Astrocyte (in vitro differentiated cells and primary cell): ENCODE data around the gene ACOX2. TPM values are rescaled to one million over a fixed set of nuclear protein-coding genes. Genes with fewer than 3 reads are reported as not detected.

Experiments used
- DNase-seq: peaks from one replicate; pipeline ENCODE4 v3.0.0-alpha.2; 2010; ENCODE audit warnings: low read depth
- FAIRE-seq: peaks from 2 replicates; lab custom pipeline; 2011; peaks lifted over from hg19 to GRCh38; lab: Jason Lieb, UNC
- H2AFZ ChIP-seq: 2 replicates; pipeline ENCODE4 v1.6.0; 2012; ENCODE audit warnings: low read depth, low read length, inconsistent platforms
- H3K27ac ChIP-seq: 2 replicates; pipeline ENCODE4 v1.5.1; 2011; ENCODE audit warnings: low read depth, low read length, inconsistent platforms
- H3K27me3 ChIP-seq: 2 replicates; pipeline ENCODE4 v1.6.0; 2011; ENCODE audit warnings: low read length, inconsistent platforms; ENCODE audit not compliant: insufficient read depth
- H3K36me3 ChIP-seq: 2 replicates; pipeline ENCODE4 v1.5.1; 2011; ENCODE audit warnings: low read length, inconsistent platforms; ENCODE audit not compliant: insufficient read depth
- H3K4me1 ChIP-seq: 2 replicates; pipeline ENCODE4 v1.5.1; 2011; ENCODE audit warnings: low read length, inconsistent platforms; ENCODE audit not compliant: insufficient read depth
- H3K4me2 ChIP-seq: 2 replicates; pipeline ENCODE4 v1.6.0; 2012; ENCODE audit warnings: low read length, inconsistent platforms
- H3K4me3 ChIP-seq: 2 replicates; pipeline ENCODE4 v1.5.1; 2011; ENCODE audit warnings: low read depth, mild to moderate bottlenecking, low read length, inconsistent platforms; ENCODE audit not compliant: insufficient read depth
- H3K79me2 ChIP-seq: 2 replicates; pipeline ENCODE4 v1.6.0; 2012; ENCODE audit warnings: mild to moderate bottlenecking, low read length, inconsistent platforms; ENCODE audit not compliant: insufficient read depth
- H3K9ac ChIP-seq: 2 replicates; pipeline ENCODE4 v1.6.0; 2012; ENCODE audit warnings: mild to moderate bottlenecking, low read length, inconsistent platforms
- H3K9me3 ChIP-seq: 2 replicates; pipeline ENCODE4 v1.5.1; 2012; ENCODE audit warnings: low read depth, mild to moderate bottlenecking, low read length, inconsistent platforms; ENCODE audit not compliant: insufficient read depth
- H4K20me1 ChIP-seq: 2 replicates; pipeline ENCODE4 v1.6.0; 2012; ENCODE audit warnings: low read length, inconsistent platforms; ENCODE audit not compliant: insufficient read depth
- H3K27ac Mint-ChIP-seq: one replicate; pipeline ENCODE4 v1.8.0; 2021; ENCODE audit warnings: mild to moderate bottlenecking, mixed read lengths; ENCODE audit not compliant: unreplicated experiment
- H3K27me3 Mint-ChIP-seq: one replicate; pipeline ENCODE4 v1.8.0; 2021; ENCODE audit warnings: low read depth, mixed read lengths; ENCODE audit not compliant: unreplicated experiment
- H3K36me3 Mint-ChIP-seq: one replicate; pipeline ENCODE4 v1.8.0; 2021; ENCODE audit warnings: low read depth, mixed read lengths; ENCODE audit not compliant: unreplicated experiment
- H3K4me1 Mint-ChIP-seq: one replicate; pipeline ENCODE4 v1.8.0; 2021; ENCODE audit warnings: low read depth, mixed read lengths; ENCODE audit not compliant: unreplicated experiment
- H3K4me3 Mint-ChIP-seq: one replicate; pipeline ENCODE4 v1.8.0; 2021; ENCODE audit warnings: mild to moderate bottlenecking, moderate library complexity, mixed read lengths; ENCODE audit not compliant: unreplicated experiment
- H3K9me3 Mint-ChIP-seq: one replicate; pipeline ENCODE4 v1.8.0; 2021; ENCODE audit warnings: mild to moderate bottlenecking, mixed read lengths; ENCODE audit not compliant: unreplicated experiment
- CTCF ChIP-seq: IDR thresholded peaks from 2 replicates; pipeline ENCODE4 v1.5.1; 2011; ENCODE audit warnings: low read depth, mild to moderate bottlenecking, inconsistent platforms, low read length, moderate library complexity; ENCODE audit not compliant: insufficient read depth
- EZH2 ChIP-seq: IDR thresholded peaks from 2 replicates; pipeline ENCODE4 v1.6.1; 2012; ENCODE audit warnings: mild to moderate bottlenecking, low read length, inconsistent platforms; ENCODE audit not compliant: insufficient read depth
- total RNA-seq: library from RNA; stranded (reverse); gene quantifications from 2 replicates; pipeline ENCODE4 v1.2.1, GENCODE V29; 2021

Gene ACOX2
- total RNA-seq, 1 donor from 2014 or later = 2.7 TPM

- Histone ChIP-seq H3K79me2 (no peaks in the 10 kb centered on the region), H3K36me3 (no peaks in the 10 kb centered on the region), H3K4me2 (no peak overlapping the region), H3K27ac (no peak overlapping the region), H3K9ac (no peak overlapping the region), H3K4me1 (no peaks in the 10 kb centered on the region), H3K4me3 (no peak overlapping the region), H3K27me3 (no peaks in the 10 kb centered on the region), H2AFZ (no peak overlapping the region), H4K20me1 (no peaks in the 10 kb centered on the region), H3K9me3 (no peaks in the 10 kb centered on the region)
- Mint-ChIP-seq H3K27me3 (no peaks in the 10 kb centered on the region), H3K36me3 (no peaks in the 10 kb centered on the region), H3K4me3 (no peak overlapping the region), H3K4me1 (no peaks in the 10 kb centered on the region), H3K9me3 (no peaks in the 10 kb centered on the region), H3K27ac (no peak overlapping the region)
- DNase-seq (no peak), FAIRE-seq (no peak)
- TF ChIP-seq CTCF = no peak
- TF ChIP-seq EZH2 = no peak
Observed at GRCh38 chr3:58514405-58514804, 22.6 kb downstream of the ACOX2 start.

- H3K4me1 Mint-ChIP-seq = no peaks in the 10 kb centered on the region
- H3K36me3 Mint-ChIP-seq = no peaks in the 10 kb centered on the region
- Histone ChIP-seq H3K36me3 (no peaks in the 10 kb centered on the region), H3K79me2 (no peaks in the 10 kb centered on the region), H3K4me1 (no peaks in the 10 kb centered on the region), H3K4me3 (no peak overlapping the region), H3K27ac (no peak overlapping the region), H2AFZ (no peak overlapping the region), H3K9ac (no peak overlapping the region), H4K20me1 (no peaks in the 10 kb centered on the region), H3K27me3 (no peaks in the 10 kb centered on the region), H3K4me2 (no peak overlapping the region), H3K9me3 (no peaks in the 10 kb centered on the region)
- TF ChIP-seq CTCF (no peak), EZH2 (no peak)
- H3K27me3 Mint-ChIP-seq = no peaks in the 10 kb centered on the region
- no peak for DNase-seq
- no peak overlapping the region for H3K4me3 Mint-ChIP-seq
- FAIRE-seq = no peak
- H3K9me3 Mint-ChIP-seq = no peaks in the 10 kb centered on the region
- H3K27ac Mint-ChIP-seq = no peak overlapping the region
Observed at GRCh38 chr3:58508437-58508836, 28.6 kb downstream of the ACOX2 start.

GRCh38 chr3:58507356-58508078 is 29.5 kb downstream of the ACOX2 start:
- no peak overlapping the region for H3K27ac ChIP-seq
- no peaks in the 10 kb centered on the region for H3K79me2 ChIP-seq
- no peak overlapping the region for H3K9ac ChIP-seq
- H3K4me1 Mint-ChIP-seq = no peaks in the 10 kb centered on the region
- no peaks in the 10 kb centered on the region for H3K36me3 ChIP-seq
- no peaks in the 10 kb centered on the region for H3K4me1 ChIP-seq
- no peaks in the 10 kb centered on the region for H3K27me3 ChIP-seq
- no peak overlapping the region for H3K4me3 ChIP-seq
- DNase-seq (no peak), FAIRE-seq (no peak)
- no peak overlapping the region for H3K4me3 Mint-ChIP-seq
- TF ChIP-seq CTCF (no peak), EZH2 (no peak)
- H3K27ac Mint-ChIP-seq = no peak overlapping the region
- no peaks in the 10 kb centered on the region for H4K20me1 ChIP-seq
- no peaks in the 10 kb centered on the region for H3K36me3 Mint-ChIP-seq
- H3K9me3 Mint-ChIP-seq = no peaks in the 10 kb centered on the region
- no peaks in the 10 kb centered on the region for H3K27me3 Mint-ChIP-seq
- no peaks in the 10 kb centered on the region for H3K9me3 ChIP-seq
- no peak overlapping the region for H2AFZ ChIP-seq
- H3K4me2 ChIP-seq = no peak overlapping the region
